RWPE2 (cell line): ENCODE measurements around the gene TMEM185A.
"Not testable (repeated sequence)": the region's sequence is repeated elsewhere in the genome, so short reads cannot be mapped to it uniquely, and the experiment has no call there.

Experiments used
- ATAC-seq: fragments of 200-7000 bp; cut with Tn5 transposase; 3 replicates; pipeline ENCODE4 v1.9.1; 2021; ENCODE audit warnings: low read depth
- DNase-seq: peaks from one replicate; pipeline ENCODE4 v3.0.0-alpha.2; 2020; ENCODE audit warnings: low spot score
- H3K27ac ChIP-seq: fragments of 450-650 bp; 2 replicates; pipeline ENCODE4 v1.5.1; 2017; ENCODE audit warnings: mild to moderate bottlenecking; ENCODE audit not compliant: poor library complexity, severe bottlenecking
- H3K27me3 ChIP-seq: fragments of 250-450 bp; sonication (Bioruptor Pico); 2 replicates; pipeline ENCODE4 v1.5.1; 2021; ENCODE audit warnings: mild to moderate bottlenecking, moderate library complexity; ENCODE audit not compliant: insufficient read depth, poor library complexity, severe bottlenecking
- H3K36me3 ChIP-seq: fragments of 250-450 bp; sonication (Bioruptor Pico); 2 replicates; pipeline ENCODE4 v1.5.1; 2020; ENCODE audit warnings: low read depth, mild to moderate bottlenecking, moderate library complexity
- H3K4me1 ChIP-seq: fragments of 250-450 bp; sonication (Bioruptor Pico); 2 replicates; pipeline ENCODE4 v1.5.1; 2021; ENCODE audit warnings: mild to moderate bottlenecking, moderate library complexity; ENCODE audit not compliant: insufficient read depth, poor library complexity, severe bottlenecking
- H3K4me3 ChIP-seq: fragments of 250-450 bp; sonication (Bioruptor Pico); 2 replicates; pipeline ENCODE4 v1.5.1; 2021; ENCODE audit warnings: mild to moderate bottlenecking, moderate library complexity; ENCODE audit not compliant: severe bottlenecking
- H3K9me3 ChIP-seq: fragments of 250-450 bp; sonication (Bioruptor Pico); 2 replicates; pipeline ENCODE4 v1.5.1; 2021; ENCODE audit warnings: mild to moderate bottlenecking, moderate library complexity; ENCODE audit not compliant: severe bottlenecking

The TMEM185A gene

DNA sequence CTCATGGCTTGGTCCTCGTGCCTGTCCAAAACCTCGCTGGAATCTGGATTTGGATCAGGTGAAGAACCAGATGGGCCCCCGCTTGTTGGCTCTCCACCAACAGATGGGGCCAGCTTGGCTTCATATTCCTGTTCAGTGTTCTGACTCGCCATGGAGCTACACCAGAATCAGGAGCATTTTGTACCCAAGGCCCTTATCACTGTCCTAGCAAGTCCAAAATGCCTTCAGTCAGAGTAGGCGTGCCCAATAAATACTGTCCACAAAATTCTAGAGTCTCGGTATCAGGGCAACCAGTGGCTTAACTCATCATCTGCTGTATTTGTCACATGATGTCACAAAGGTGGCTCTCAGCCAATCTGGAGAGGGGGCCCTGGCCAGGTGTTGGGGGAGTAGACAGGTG is 81.9 kb downstream of the TMEM185A start, which contains the start of gene HSFX3:
Gene HSFX3, minus strand, starts transcription at position 224 of the 400 bp plus-strand sequence. Its CDS starts 72 bp downstream, at position 152.
- ATAC-seq, H3K4me1 ChIP-seq, H3K27ac ChIP-seq, H3K27me3 ChIP-seq, H3K4me3 ChIP-seq, DNase-seq, H3K36me3 ChIP-seq, H3K9me3 ChIP-seq: not testable (repeated sequence)

GRCh38 chrX:149547782-149548181 is 83.8 kb downstream of the TMEM185A start:
- not testable (repeated sequence) for H3K27ac ChIP-seq, H3K4me1 ChIP-seq, H3K4me3 ChIP-seq, H3K27me3 ChIP-seq, H3K36me3 ChIP-seq, ATAC-seq, DNase-seq, H3K9me3 ChIP-seq

- not testable (repeated sequence) for H3K4me3 ChIP-seq, H3K4me1 ChIP-seq, DNase-seq, ATAC-seq, H3K27me3 ChIP-seq, H3K27ac ChIP-seq, H3K9me3 ChIP-seq, H3K36me3 ChIP-seq
Measured at GRCh38 chrX:149546962-149547361, 84.6 kb downstream of the TMEM185A start.
